HAP-1 (cell line): Measurements from ENCODE around the gene ATF6B.
A peak's percentile ranks its signal among the peaks of the same experiment; 100 is the strongest.

Experiments
- DNase-seq, 2 experiments: peaks; one replicate each; pipeline ENCODE4 v3.0.0-alpha.2; 2016 to 2020; ENCODE audit warnings: low spot score in 2 of 2
- H3K27me3 ChIP-seq: fragments of 250-450 bp; sonication (Bioruptor Pico); 2 replicates; pipeline ENCODE4 v1.5.1; 2020; ENCODE audit warnings: low read depth, mild to moderate bottlenecking, moderate library complexity
- H3K36me3 ChIP-seq: fragments of 250-450 bp; sonication (Bioruptor Pico); replicated peaks from 2 replicates; pipeline ENCODE4 v1.5.1; 2020; ENCODE audit warnings: mild to moderate bottlenecking
- H3K4me1 ChIP-seq: fragments of 250-450 bp; sonication (Bioruptor Pico); 2 replicates; pipeline ENCODE4 v1.5.1; 2020; ENCODE audit warnings: mild to moderate bottlenecking
- H3K4me3 ChIP-seq: fragments of 250-450 bp; sonication (Bioruptor Pico); 2 replicates; pipeline ENCODE4 v1.5.1; 2020; ENCODE audit warnings: mild to moderate bottlenecking, moderate library complexity
- H3K9me3 ChIP-seq: fragments of 250-450 bp; sonication (Bioruptor Pico); 2 replicates; pipeline ENCODE4 v1.5.1; 2020; ENCODE audit warnings: mild to moderate bottlenecking, moderate library complexity
- in situ Hi-C: fragments of 300-500 bp; cut with MboI; formaldehyde crosslinking; loops from 3 replicates; pipeline ENCODE4 v1.14.3; 2020; ENCODE audit warnings: low sequenced_read_pairs, inconsistent platforms, mixed read lengths

Gene ATF6B

GRCh38 chr6:32127717-32128592, at the start of gene ATF6B:
TSS of gene ATF6B (minus strand) at chr6:32128246. CDS start at chr6:32128207, 39 bp downstream.
- H3K36me3 ChIP-seq, result peaks cover 17% of the 10 kb centered on the region
- no peaks in the 10 kb centered on the region for H3K9me3 ChIP-seq
- in situ Hi-C loops, result no loop called here
- H3K27me3 ChIP-seq, result no peaks in the 10 kb centered on the region
- H3K4me1 ChIP-seq, result peaks cover 17% of the 10 kb centered on the region
- DNase-seq, result peak; percentile 98
- H3K4me3 ChIP-seq, result peak within 1 kb of the TSS; percentile 98

- peak; percentile 41 to 70 for DNase-seq
- Histone ChIP-seq H3K4me3 (peak overlapping the region; percentile 86), H3K9me3 (no peaks in the 10 kb centered on the region), H3K4me1 (peaks cover 19% of the 10 kb centered on the region), H3K36me3 (peaks cover 15% of the 10 kb centered on the region; the same call in 1 of the 2 replicates), H3K27me3 (no peaks in the 10 kb centered on the region)
- in situ Hi-C loops, result no loop called here
These were observed 49.2 kb upstream of the ATF6B start for GRCh38 chr6:32177183-32177787.

GRCh38 chr6:32176476-32177182, 48.6 kb upstream of the ATF6B start:
- in situ Hi-C loops, result no loop called here
- H3K4me1 ChIP-seq, result peaks cover 19% of the 10 kb centered on the region
- H3K36me3 ChIP-seq, result peaks cover 15% of the 10 kb centered on the region; the same call in 1 of the 2 replicates
- no peak for DNase-seq
- H3K9me3 ChIP-seq, result no peaks in the 10 kb centered on the region
- peak overlapping the region; percentile 86 for H3K4me3 ChIP-seq
- H3K27me3 ChIP-seq, result no peaks in the 10 kb centered on the region

GRCh38 chr6:32175711-32176475, 47.8 kb upstream of the ATF6B start, which contains the start of gene AGPAT1:
TSS of gene AGPAT1 (minus strand) at chr6:32176084. CDS start at chr6:32171496, 4,588 bp downstream.
- Histone ChIP-seq H3K4me3 (peak within 1 kb of the TSS; percentile 86), H3K36me3 (peaks cover 9% of the 10 kb centered on the region; the same call in 1 of the 2 replicates), H3K27me3 (no peaks in the 10 kb centered on the region), H3K4me1 (peaks cover 19% of the 10 kb centered on the region), H3K9me3 (no peaks in the 10 kb centered on the region)
- in situ Hi-C loops, result no loop called here
- peak; percentile 94 to 99 for DNase-seq

- in situ Hi-C loops, result no loop called here
- peak overlapping the region; percentile 86 for H3K4me3 ChIP-seq
- no peaks in the 10 kb centered on the region for H3K27me3 ChIP-seq
- DNase-seq, result no peak
- H3K4me1 ChIP-seq, result peaks cover 19% of the 10 kb centered on the region
- H3K36me3 ChIP-seq, result peaks cover 11% of the 10 kb centered on the region
- H3K9me3 ChIP-seq, result no peaks in the 10 kb centered on the region
These were observed 47.3 kb upstream of the ATF6B start for GRCh38 chr6:32175322-32175710.

GRCh38 chr6:32174416-32174815, 46.4 kb upstream of the ATF6B start:
- no peaks in the 10 kb centered on the region for H3K9me3 ChIP-seq
- no peaks in the 10 kb centered on the region for H3K27me3 ChIP-seq
- peaks cover 19% of the 10 kb centered on the region for H3K4me1 ChIP-seq
- no peak for DNase-seq
- peaks cover 14% of the 10 kb centered on the region for H3K36me3 ChIP-seq
- no peak overlapping the region for H3K4me3 ChIP-seq
- in situ Hi-C loops, result no loop called here

- H3K4me3 ChIP-seq, result no peak overlapping the region
- in situ Hi-C loops, result no loop called here
- H3K4me1 ChIP-seq, result peaks cover 19% of the 10 kb centered on the region
- no peaks in the 10 kb centered on the region for H3K9me3 ChIP-seq
- H3K27me3 ChIP-seq, result no peaks in the 10 kb centered on the region
- H3K36me3 ChIP-seq, result peaks cover 27% of the 10 kb centered on the region
- no peak for DNase-seq
These were observed 45.1 kb upstream of the ATF6B start for GRCh38 chr6:32173051-32173727.

- in situ Hi-C loops, result no loop called here
- no peaks in the 10 kb centered on the region for H3K27me3 ChIP-seq
- no peaks in the 10 kb centered on the region for H3K9me3 ChIP-seq
These were observed 43.2 kb upstream of the ATF6B start for GRCh38 chr6:32171234-32171633.

GRCh38 chr6:32170294-32170693, 42.2 kb upstream of the ATF6B start:
- no peaks in the 10 kb centered on the region for H3K27me3 ChIP-seq
- H3K9me3 ChIP-seq, result no peaks in the 10 kb centered on the region
- peaks cover 5% of the 10 kb centered on the region; the same call in 1 of the 2 replicates for H3K4me1 ChIP-seq
- H3K36me3 ChIP-seq, result peaks cover 44% of the 10 kb centered on the region
- no peak for DNase-seq
- in situ Hi-C loops, result no loop called here
- no peak overlapping the region for H3K4me3 ChIP-seq

More at GRCh38 chr6:32171234-32171633, 43.2 kb upstream of the ATF6B start:
- no peak for DNase-seq
- H3K36me3 ChIP-seq, result peaks cover 44% of the 10 kb centered on the region
- no peak overlapping the region for H3K4me3 ChIP-seq
- H3K4me1 ChIP-seq, result peaks cover 7% of the 10 kb centered on the region

- in situ Hi-C loops, result no loop called here
- Histone ChIP-seq H3K4me1 (no peaks in the 10 kb centered on the region), H3K4me3 (no peak overlapping the region), H3K36me3 (peaks cover 44% of the 10 kb centered on the region), H3K27me3 (no peaks in the 10 kb centered on the region), H3K9me3 (no peaks in the 10 kb centered on the region)
- no peak for DNase-seq
These were observed 41.0 kb upstream of the ATF6B start for GRCh38 chr6:32168807-32169591.

GRCh38 chr6:32168350-32168749, 40.3 kb upstream of the ATF6B start:
- Histone ChIP-seq H3K4me3 (no peak overlapping the region), H3K27me3 (no peaks in the 10 kb centered on the region), H3K4me1 (no peaks in the 10 kb centered on the region), H3K9me3 (no peaks in the 10 kb centered on the region), H3K36me3 (peaks cover 45% of the 10 kb centered on the region)
- in situ Hi-C loops, result no loop called here
- DNase-seq, result no peak

GRCh38 chr6:32167761-32168262, 39.8 kb upstream of the ATF6B start:
- DNase-seq, result no peak
- Histone ChIP-seq H3K36me3 (peaks cover 50% of the 10 kb centered on the region), H3K4me3 (no peak overlapping the region), H3K27me3 (no peaks in the 10 kb centered on the region), H3K9me3 (no peaks in the 10 kb centered on the region), H3K4me1 (no peaks in the 10 kb centered on the region)
- in situ Hi-C loops, result no loop called here
